Cardiac fibroblast (primary cell): ENCODE results near the gene GULP1.
"Not testable (repeated sequence)": the region's sequence is repeated elsewhere in the genome, so short reads cannot be mapped to it uniquely, and the experiment has no call there.

ENCODE experiments used
- DNase-seq, 2 donors: peaks; one replicate each; pipeline versions ENCODE4 v3.0.0 to v3.0.0-alpha.2; 2010; ENCODE audit warnings: low read depth in 2 of 2
- H3K4me3 ChIP-seq, 2 donors: replicated peaks in 1 of 2; 1 replicate in 1 of 2; 2 replicates in 1 of 2; pipeline ENCODE4 v1.5.1; 2011; ENCODE audit warnings: low read depth in 2 of 2, low read length in 2 of 2, mild to moderate bottlenecking in 2 of 2, moderate library complexity in 1 of 2
- CTCF ChIP-seq: IDR thresholded peaks from one replicate; pipeline ENCODE4 v1.5.1; 2011; ENCODE audit warnings: low read depth, mild to moderate bottlenecking, low read length, inconsistent platforms

GULP1 gene

GRCh38 chr2:188534875-188535274 is 243.2 kb downstream of the GULP1 start:
- no peak for DNase-seq
- no peak for TF ChIP-seq CTCF
- no peak overlapping the region for H3K4me3 ChIP-seq

GRCh38 chr2:188551671-188552070 is 260.0 kb downstream of the GULP1 start:
- peak in 1 of 2 donors; percentile 43 for DNase-seq
- TF ChIP-seq CTCF, result no peak
- no peak overlapping the region for H3K4me3 ChIP-seq

- no peak for DNase-seq
- no peak for TF ChIP-seq CTCF
- no peak overlapping the region for H3K4me3 ChIP-seq
Measured at GRCh38 chr2:188557081-188557480, 265.4 kb downstream of the GULP1 start.

- not testable (repeated sequence) for H3K4me3 ChIP-seq, DNase-seq
Measured at GRCh38 chr2:188559455-188559854, 267.8 kb downstream of the GULP1 start.

GRCh38 chr2:188561473-188561979 is 269.9 kb downstream of the GULP1 start:
- TF ChIP-seq CTCF, result no peak
- no peak for DNase-seq
- no peak overlapping the region for H3K4me3 ChIP-seq

- TF ChIP-seq CTCF, result no peak
- no peak overlapping the region for H3K4me3 ChIP-seq
- DNase-seq, result peak in 1 of 2 donors; percentile 5
Measured at GRCh38 chr2:188569431-188570165, 277.9 kb downstream of the GULP1 start.

GRCh38 chr2:188570370-188570769 is 278.7 kb downstream of the GULP1 start:
- TF ChIP-seq CTCF, result no peak
- no peak overlapping the region for H3K4me3 ChIP-seq
- no peak for DNase-seq
